B cell (primary cell): ENCODE results near the gene PGAP6. TPM values are rescaled to one million over a fixed set of nuclear protein-coding genes. Genes with fewer than 3 reads are reported as not detected.

Experiments
- ATAC-seq: fragments of 200-7000 bp; cut with Tn5 transposase; one replicate; pipeline ENCODE4 v1.10.0; 2021; ENCODE audit warnings: low read depth, mild to moderate bottlenecking, moderate number of reproducible peaks, moderate library complexity
- CTCF ChIA-PET: fragments of 350-600 bp; sonication (Branson Sonifier 250); formaldehyde crosslinking; loops from one replicate; lab custom pipeline; 2021; ENCODE audit warnings: antibody characterized with exemption, inconsistent platforms; lab: Charles Lee
- POLR2A ChIA-PET: fragments of 350-600 bp; sonication (Branson Sonifier 250); formaldehyde crosslinking; loops from one replicate; lab custom pipeline; 2021; ENCODE audit warnings: antibody characterized with exemption; lab: Charles Lee
- DNase-seq: peaks from one replicate; pipeline ENCODE4 v3.0.0; 2013
- H2AFZ ChIP-seq: 2 replicates; pipeline ENCODE4 v1.6.1; 2012; ENCODE audit warnings: mild to moderate bottlenecking, low read depth, low read length; ENCODE audit not compliant: insufficient read depth, poor library complexity, severe bottlenecking
- H3K27ac ChIP-seq, 2 donors: 1 replicate in 1 of 2; 2 replicates in 1 of 2; pipeline ENCODE4 v1.5.1; 2012 to 2013; ENCODE audit warnings: low read length in 2 of 2, mild to moderate bottlenecking in 2 of 2, moderate library complexity in 1 of 2
- H3K27me3 ChIP-seq, 4 experiments: fragments of 200-600 bp in 1 of 4; sonication (generic) in 1 of 4; replicated peaks in 1 of 4; 1 replicate in 2 of 4; 2 replicates in 2 of 4; pipeline versions ENCODE4 v1.6.1 to v1.7.0; 2013 to 2016; ENCODE audit warnings: low read length in 3 of 4, mild to moderate bottlenecking in 2 of 4, mixed read lengths in 1 of 4, moderate library complexity in 1 of 4; ENCODE audit not compliant: insufficient read depth in 4 of 4, control insufficient read depth in 3 of 4; ENCODE audit errors: control extremely low read depth in 1 of 4
- H3K36me3 ChIP-seq, 2 experiments: replicated peaks in 1 of 2; 1 replicate in 1 of 2; 2 replicates in 1 of 2; pipeline versions ENCODE4 v1.6.1 to v1.7.1; 2013; ENCODE audit warnings: low read length in 1 of 2; ENCODE audit not compliant: insufficient read depth in 2 of 2, control insufficient read depth in 1 of 2; ENCODE audit errors: control extremely low read depth in 1 of 2, extremely low read depth in 1 of 2
- H3K4me1 ChIP-seq, 2 donors: fragments of 200-600 bp in 1 of 2; sonication (generic) in 1 of 2; 1 replicate in 1 of 2; 2 replicates in 1 of 2; pipeline versions ENCODE4 v1.5.1 to v1.6.1; 2013 to 2017; ENCODE audit warnings: low read length in 2 of 2; ENCODE audit not compliant: control insufficient read depth in 2 of 2, insufficient read depth in 2 of 2
- H3K4me2 ChIP-seq: replicated peaks from 2 replicates; pipeline ENCODE3; 2012; ENCODE audit warnings: mild to moderate bottlenecking, low read depth, low read length; ENCODE audit not compliant: poor library complexity, severe bottlenecking
- H3K4me3 ChIP-seq, 5 experiments: fragments of 200-600 bp in 1 of 5; sonication (generic) in 1 of 5; 1 replicate in 3 of 5; 2 replicates in 2 of 5; pipeline versions ENCODE4 v1.5.1 to v1.7.0; 2011 to 2016; ENCODE audit warnings: low read length in 4 of 5, mild to moderate bottlenecking in 4 of 5, low read depth in 2 of 5, control low read depth in 1 of 5, moderate library complexity in 1 of 5; ENCODE audit not compliant: insufficient read depth in 1 of 5; ENCODE audit errors: control extremely low read depth in 1 of 5, extremely low read depth in 1 of 5
- H3K79me2 ChIP-seq: fragments of 200-600 bp; sonication (generic); one replicate; pipeline ENCODE4 v1.6.0; 2016; ENCODE audit warnings: low read length; ENCODE audit not compliant: control insufficient read depth, insufficient read depth
- H3K9ac ChIP-seq: fragments of 200-600 bp; sonication (generic); 2 replicates; pipeline ENCODE4 v1.6.1; 2017; ENCODE audit warnings: mild to moderate bottlenecking, low read length, moderate library complexity
- H3K9me3 ChIP-seq, 3 donors: one replicate each; pipeline versions ENCODE4 v1.6.1 to v1.7.1; 2013; ENCODE audit warnings: low read length in 2 of 3; ENCODE audit not compliant: control insufficient read depth in 2 of 3, insufficient read depth in 1 of 3; ENCODE audit errors: control extremely low read depth in 1 of 3
- H4K20me1 ChIP-seq: 2 replicates; pipeline ENCODE4 v1.6.0; 2012; ENCODE audit warnings: mild to moderate bottlenecking, low read length; ENCODE audit not compliant: insufficient read depth, control insufficient read depth, poor library complexity, severe bottlenecking
- H3K27ac Mint-ChIP-seq: one replicate; pipeline ENCODE4 v1.8.0; 2021; ENCODE audit warnings: mixed read lengths
- H3K27me3 Mint-ChIP-seq: one replicate; pipeline ENCODE4 v1.8.0; 2021; ENCODE audit warnings: mixed read lengths
- H3K4me1 Mint-ChIP-seq: one replicate; pipeline ENCODE4 v1.8.0; 2021; ENCODE audit warnings: mixed read lengths
- H3K4me3 Mint-ChIP-seq: one replicate; pipeline ENCODE4 v1.8.0; 2021; ENCODE audit warnings: mixed read lengths
- H3K9me3 Mint-ChIP-seq: one replicate; pipeline ENCODE4 v1.8.0; 2022; ENCODE audit warnings: mixed read lengths; ENCODE audit not compliant: insufficient read depth
- CTCF ChIP-seq: fragments of 200-600 bp; IDR thresholded peaks from one replicate; pipeline ENCODE4 v1.8.0; 2022; ENCODE audit warnings: antibody characterized with exemption, mild to moderate bottlenecking
- EZH2 ChIP-seq: IDR thresholded peaks from 2 replicates; pipeline ENCODE4 v1.6.1; 2012; ENCODE audit warnings: borderline replicate concordance, low read depth, mild to moderate bottlenecking, moderate library complexity, low read length; ENCODE audit not compliant: insufficient read depth, poor library complexity, severe bottlenecking
- WGBS: methylation state at CpG from one replicate; pipeline ENCODE4 v1.1.5; 2013; ENCODE audit warnings: missing lambda C conversion rate; ENCODE audit not compliant: insufficient coverage; 5-methylcytosine and 5-hydroxymethylcytosine counted together
- intact Hi-C: fragments of 100-400 bp; cut with micrococcal nuclease; formaldehyde crosslinking; loops from one replicate; pipeline ENCODE4 v1.10.0; 2022
- polyA plus RNA-seq: library from polyadenylated mRNA; depleted of rRNA; stranded (reverse); fragments of >200 nt; gene quantifications from 2 replicates; pipeline ENCODE4 v1.2.3, GENCODE V29; 2012
- total RNA-seq, 2 donors: library from RNA; stranded (reverse); fragments of 120-200 nt in 1 of 2; gene quantifications; 1 replicate in 1 of 2; 2 replicates in 1 of 2; pipeline versions ENCODE4 v1.2.3 to v1.2.4, GENCODE V29; 2013 to 2022

PGAP6 gene
- total and polyA plus RNA-seq, 2 donors (not counting 1 experiment from before 2014, with no cell fraction given): 47.4 to 158 TPM

- DNase-seq: no peak
- no peak overlapping the region for H3K27ac Mint-ChIP-seq
- H3K9me3 Mint-ChIP-seq: no peaks in the 10 kb centered on the region
- Histone ChIP-seq H3K79me2 (peaks cover 32% of the 10 kb centered on the region), H4K20me1 (peaks cover 18% of the 10 kb centered on the region), H3K27me3 (no peaks in the 10 kb centered on the region), H3K4me1 (peaks cover 21 to 33% of the 10 kb centered on the region in 2 donors), H3K36me3 (peaks cover 0 to 18% of the 10 kb centered on the region in 2 experiments), H3K9ac (no peak overlapping the region), H3K4me2 (no peak overlapping the region), H3K4me3 (no peak overlapping the region), H3K27ac (no peak overlapping the region), H2AFZ (no peak overlapping the region), H3K9me3 (no peaks in the 10 kb centered on the region)
- H3K4me3 Mint-ChIP-seq: peak overlapping the region; percentile 23
- no peaks in the 10 kb centered on the region for H3K27me3 Mint-ChIP-seq
- ChIA-PET CTCF (interaction anchor here (0.9 to 1.9 kb wide), 2 partner anchors 9 to 21 kb away, joined by 3 to 8 read pairs; partner anchors contain the start of gene MRPL28), POLR2A (interaction anchor here (2.8 kb wide), 1 partner anchor 22 kb away, joined by 14 read pairs; the partner anchor contains the start of gene DECR2)
- no peak for ATAC-seq
- no peak for TF ChIP-seq EZH2
- no peak for TF ChIP-seq CTCF
- intact Hi-C loops: no loop called here
- peaks cover 19% of the 10 kb centered on the region for H3K4me1 Mint-ChIP-seq
- whole genome bisulfite sequencing: 92% methylated on average over 14 of the region's 16 CpGs
Observed at GRCh38 chr16:379183-379960, 2.4 kb downstream of the PGAP6 start.

- peak overlapping the region; percentile 23 for H3K4me3 Mint-ChIP-seq
- H2AFZ ChIP-seq: no peak overlapping the region
- H3K27ac Mint-ChIP-seq: no peak overlapping the region
- intact Hi-C loops: no loop called here
- peaks cover 17 to 28% of the 10 kb centered on the region in 2 donors for H3K4me1 ChIP-seq
- H3K4me2 ChIP-seq: no peak overlapping the region
- no peaks in the 10 kb centered on the region for H3K9me3 Mint-ChIP-seq
- no peaks in the 10 kb centered on the region for H3K9me3 ChIP-seq
- ChIA-PET CTCF (no interaction called here), POLR2A (interaction anchor here (2.8 kb wide), 1 partner anchor 22 kb away, joined by 14 read pairs; the partner anchor contains the start of gene DECR2)
- H3K9ac ChIP-seq: no peak overlapping the region
- H3K79me2 ChIP-seq: peaks cover 32% of the 10 kb centered on the region
- no peak for TF ChIP-seq CTCF
- H3K27ac ChIP-seq: no peak overlapping the region
- WGBS: 93% methylated on average over 14 of the region's 14 CpGs
- peaks cover 0 to 21% of the 10 kb centered on the region in 2 experiments for H3K36me3 ChIP-seq
- H3K4me3 ChIP-seq: no peak overlapping the region
- peaks cover 13% of the 10 kb centered on the region for H3K4me1 Mint-ChIP-seq
- ATAC-seq (no peak), DNase-seq (no peak)
- no peaks in the 10 kb centered on the region for H3K27me3 Mint-ChIP-seq
- H4K20me1 ChIP-seq: peaks cover 18% of the 10 kb centered on the region
- H3K27me3 ChIP-seq: no peaks in the 10 kb centered on the region
Observed at GRCh38 chr16:378821-379182, 3.0 kb downstream of the PGAP6 start.
